Measurements from ENCODE around the gene SNX19. TPM values are rescaled to one million over a fixed set of nuclear protein-coding genes. Genes with fewer than 3 reads are reported as not detected.
"Not testable (repeated sequence)": the region's sequence is repeated elsewhere in the genome, so short reads cannot be mapped to it uniquely, and the experiment has no call there.

Gene SNX19
- total and polyA plus RNA-seq, 9 donors = 19.3 to 77.4 (median 45.0) TPM

DNA sequence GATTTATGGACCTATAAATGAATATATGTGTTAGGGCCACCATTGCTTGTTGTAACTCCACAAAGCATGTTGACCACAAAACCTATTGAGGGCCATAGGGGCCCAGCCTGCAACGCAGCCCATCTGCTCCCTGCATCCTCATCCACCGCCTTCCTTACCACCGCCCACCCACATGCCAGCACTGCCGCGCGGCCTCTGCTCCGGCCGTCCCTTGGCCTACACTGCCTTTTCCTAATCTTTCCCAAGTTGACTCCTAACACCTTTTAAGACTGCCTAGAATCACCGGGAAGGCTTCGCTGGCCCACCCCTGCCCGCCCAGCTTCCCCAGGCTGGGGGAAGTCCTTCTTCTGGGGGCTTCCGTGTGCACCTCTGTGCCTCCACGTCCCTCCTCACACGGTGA lies 55.0 kb downstream of the SNX19 start:
- intact Hi-C loops (cut with DNase I) = loop anchor here in 1 of 4 donors (5.0 kb wide), 1 partner anchor 424 kb away; no protein-coding TSS in a partner anchor
- TF ChIP-seq, protein P1, sequence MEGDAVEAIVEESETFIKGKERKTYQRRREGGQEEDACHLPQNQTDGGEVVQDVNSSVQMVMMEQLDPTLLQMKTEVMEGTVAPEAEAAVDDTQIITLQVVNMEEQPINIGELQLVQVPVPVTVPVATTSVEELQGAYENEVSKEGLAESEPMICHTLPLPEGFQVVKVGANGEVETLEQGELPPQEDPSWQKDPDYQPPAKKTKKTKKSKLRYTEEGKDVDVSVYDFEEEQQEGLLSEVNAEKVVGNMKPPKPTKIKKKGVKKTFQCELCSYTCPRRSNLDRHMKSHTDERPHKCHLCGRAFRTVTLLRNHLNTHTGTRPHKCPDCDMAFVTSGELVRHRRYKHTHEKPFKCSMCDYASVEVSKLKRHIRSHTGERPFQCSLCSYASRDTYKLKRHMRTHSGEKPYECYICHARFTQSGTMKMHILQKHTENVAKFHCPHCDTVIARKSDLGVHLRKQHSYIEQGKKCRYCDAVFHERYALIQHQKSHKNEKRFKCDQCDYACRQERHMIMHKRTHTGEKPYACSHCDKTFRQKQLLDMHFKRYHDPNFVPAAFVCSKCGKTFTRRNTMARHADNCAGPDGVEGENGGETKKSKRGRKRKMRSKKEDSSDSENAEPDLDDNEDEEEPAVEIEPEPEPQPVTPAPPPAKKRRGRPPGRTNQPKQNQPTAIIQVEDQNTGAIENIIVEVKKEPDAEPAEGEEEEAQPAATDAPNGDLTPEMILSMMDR (IDR thresholded peaks at IDR 0.05) = no peak
- TF ChIP-seq POLR2A (IDR thresholded peaks at IDR 0.05) (no peak), EP300 (IDR thresholded peaks at IDR 0.05) (no peak)
- Histone ChIP-seq H3K9me3 (no peaks in the 10 kb centered on the region), H3K27ac (no peak overlapping the region), H3K27me3 (no peaks in the 10 kb centered on the region), H3K4me3 (no peak overlapping the region), H3K36me3 (no peaks in the 10 kb centered on the region), H3K4me1 (ENCODE audit: insufficient read depth) (no peaks in the 10 kb centered on the region)
- no peak for DNase-seq
- WGBS, 3 donors = 91 to 94% (median 92%) methylated on average over 14 of the region's 14 CpGs

DNA sequence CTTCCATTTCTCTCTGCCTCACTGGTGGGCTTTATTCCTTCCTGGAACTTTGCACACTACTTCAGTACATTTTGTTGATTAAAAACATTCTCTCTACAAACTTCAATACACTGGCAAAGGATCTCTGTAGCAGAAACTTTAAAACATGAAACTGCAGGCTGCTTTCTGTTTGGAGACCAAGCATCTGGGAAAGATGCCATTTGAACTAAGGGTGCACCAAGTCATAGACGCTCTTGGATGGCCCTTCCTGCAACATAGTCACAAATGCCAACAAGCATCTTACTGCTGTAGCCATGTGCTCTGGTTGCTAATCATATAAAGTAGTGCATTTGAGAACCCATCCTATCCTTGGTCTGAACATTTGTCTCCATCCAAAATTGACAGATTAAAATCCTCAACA lies 56.4 kb downstream of the SNX19 start:
- 10 to 15% (median 13%) methylated on average over 1 of the region's 1 CpG for WGBS, 3 donors
- intact Hi-C loops (cut with DNase I) = loop anchor here in 1 of 4 donors (5.0 kb wide), 1 partner anchor 423 kb away; no protein-coding TSS in a partner anchor

DNA sequence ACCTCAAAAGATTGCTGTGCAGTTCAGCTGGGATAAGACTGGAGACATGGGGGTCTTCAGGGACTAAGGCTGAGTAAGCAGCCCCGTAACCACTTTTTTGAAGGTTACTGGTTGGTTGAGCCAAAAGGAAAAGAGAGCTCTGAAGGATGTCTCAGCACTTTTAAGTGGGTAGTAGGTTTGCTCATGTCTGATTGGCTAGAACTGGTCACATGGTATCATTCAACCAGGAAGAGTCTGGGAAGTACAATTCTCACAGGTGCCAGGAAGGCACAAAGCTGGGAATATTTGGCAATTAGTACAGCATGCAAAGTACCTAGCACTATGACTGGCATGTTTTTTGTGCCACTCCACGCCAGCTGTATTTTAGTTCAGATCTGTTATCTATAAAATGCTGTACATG lies 58.1 kb downstream of the SNX19 start:
- intact Hi-C loops (cut with DNase I) = no loop called here
- Histone ChIP-seq H3K4me3 (no peak overlapping the region), H3K36me3 (no peaks in the 10 kb centered on the region), H3K27me3 (no peaks in the 10 kb centered on the region), H3K4me1 (ENCODE audit: insufficient read depth) (no peaks in the 10 kb centered on the region), H3K9me3 (no peaks in the 10 kb centered on the region), H3K27ac (no peak overlapping the region)
- DNase-seq = no peak
- 92 to 99% (median 96%) methylated on average over 2 of the region's 2 CpGs for WGBS, 3 donors
- TF ChIP-seq EP300 (IDR thresholded peaks at IDR 0.05) (no peak), POLR2A (IDR thresholded peaks at IDR 0.05) (no peak)
- TF ChIP-seq, protein P1 (IDR thresholded peaks at IDR 0.05) = no peak

More for the DNA sequence above, 56.4 kb downstream of the SNX19 start:
- H3K27ac ChIP-seq = no peak overlapping the region
- H3K4me3 ChIP-seq = no peak overlapping the region
- no peaks in the 10 kb centered on the region for H3K4me1 ChIP-seq (ENCODE audit: insufficient read depth)
- no peaks in the 10 kb centered on the region for H3K27me3 ChIP-seq
- TF ChIP-seq, protein P1 (IDR thresholded peaks at IDR 0.05) = no peak
- TF ChIP-seq POLR2A (IDR thresholded peaks at IDR 0.05) (no peak), EP300 (IDR thresholded peaks at IDR 0.05) (no peak)
- no peak for DNase-seq
- H3K36me3 ChIP-seq = no peaks in the 10 kb centered on the region
- no peaks in the 10 kb centered on the region for H3K9me3 ChIP-seq

DNA sequence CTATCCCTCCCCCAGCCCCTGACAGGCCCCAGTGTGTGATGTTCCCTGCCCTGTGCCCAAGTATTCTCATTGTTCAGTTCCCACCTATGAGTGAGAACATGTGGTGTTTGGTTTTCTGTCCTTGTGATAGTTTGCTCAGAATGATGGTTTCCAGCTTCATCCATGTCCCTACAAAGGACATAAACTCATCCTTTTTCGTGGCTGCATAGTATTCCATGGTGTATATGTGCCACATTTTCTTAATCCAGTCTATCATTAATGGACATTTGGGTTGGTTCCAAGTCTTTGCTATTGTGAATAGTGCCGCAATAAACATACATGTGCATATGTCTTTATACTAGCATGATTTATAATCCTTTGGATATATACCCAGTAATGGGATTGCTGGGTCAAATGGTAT lies 60.6 kb downstream of the SNX19 start:
- intact Hi-C loops (cut with DNase I); H3K4me1 ChIP-seq (ENCODE audit: insufficient read depth); DNase-seq; H3K4me3 ChIP-seq; H3K36me3 ChIP-seq; H3K27me3 ChIP-seq; H3K27ac ChIP-seq; H3K9me3 ChIP-seq: not testable (repeated sequence)
- WGBS, 3 donors = 82 to 90% (median 84%) methylated on average over 2 of the region's 2 CpGs

DNA sequence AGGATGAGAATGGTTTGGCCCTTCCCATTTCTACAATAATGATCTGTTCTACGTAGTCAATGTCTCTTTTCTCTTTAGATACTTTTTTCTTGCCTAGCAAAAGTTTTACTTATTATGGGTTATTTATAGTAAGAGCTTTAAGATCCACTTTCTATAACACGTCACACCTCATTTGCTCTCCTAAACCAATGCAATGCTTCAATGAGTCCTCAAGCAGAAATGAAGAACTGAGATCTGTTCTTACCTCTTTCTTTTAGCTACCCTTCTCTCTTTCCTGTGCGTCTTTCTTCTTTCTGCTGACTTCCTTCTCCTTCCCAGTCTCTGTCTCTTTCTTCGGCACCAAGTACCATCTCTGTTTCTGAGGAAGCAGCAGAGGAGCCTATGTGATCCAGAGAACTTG lies 61.8 kb downstream of the SNX19 start:
- H3K36me3 ChIP-seq = no peaks in the 10 kb centered on the region
- DNase-seq = no peak
- no peak for TF ChIP-seq EP300 (IDR thresholded peaks at IDR 0.05)
- no peak for TF ChIP-seq POLR2A (IDR thresholded peaks at IDR 0.05)
- TF ChIP-seq, protein P1 (IDR thresholded peaks at IDR 0.05) = no peak
- no peak overlapping the region for H3K4me3 ChIP-seq
- no peak overlapping the region for H3K27ac ChIP-seq
- no peaks in the 10 kb centered on the region for H3K4me1 ChIP-seq (ENCODE audit: insufficient read depth)
- no peaks in the 10 kb centered on the region for H3K9me3 ChIP-seq
- no peaks in the 10 kb centered on the region for H3K27me3 ChIP-seq
- intact Hi-C loops (cut with DNase I) = no loop called here
- WGBS, 3 donors = 93 to 97% (median 96%) methylated on average over 4 of the region's 4 CpGs
